ES-I3 (cell line): ENCODE results near the gene HBP1.
"Not testable (repeated sequence)": the region's sequence is repeated elsewhere in the genome, so short reads cannot be mapped to it uniquely, and the experiment has no call there.

ENCODE experiments used
- H3K36me3 ChIP-seq: 2 replicates; pipeline ENCODE4 v1.6.1; 2013; ENCODE audit warnings: mild to moderate bottlenecking, low read length, control low read depth, moderate library complexity; ENCODE audit not compliant: insufficient read depth
- H3K4me1 ChIP-seq: 2 replicates; pipeline ENCODE4 v1.6.1; 2013; ENCODE audit warnings: mild to moderate bottlenecking, control low read depth, low read length; ENCODE audit not compliant: insufficient read depth
- H3K9ac ChIP-seq: 2 replicates; pipeline ENCODE4 v1.6.1; 2013; ENCODE audit warnings: low read depth, mild to moderate bottlenecking, low read length, moderate library complexity
- H3K9me3 ChIP-seq: 2 replicates; pipeline ENCODE4 v1.6.1; 2013; ENCODE audit warnings: mild to moderate bottlenecking, low read length, moderate library complexity; ENCODE audit not compliant: control insufficient read depth, insufficient read depth

The HBP1 gene, protein sequence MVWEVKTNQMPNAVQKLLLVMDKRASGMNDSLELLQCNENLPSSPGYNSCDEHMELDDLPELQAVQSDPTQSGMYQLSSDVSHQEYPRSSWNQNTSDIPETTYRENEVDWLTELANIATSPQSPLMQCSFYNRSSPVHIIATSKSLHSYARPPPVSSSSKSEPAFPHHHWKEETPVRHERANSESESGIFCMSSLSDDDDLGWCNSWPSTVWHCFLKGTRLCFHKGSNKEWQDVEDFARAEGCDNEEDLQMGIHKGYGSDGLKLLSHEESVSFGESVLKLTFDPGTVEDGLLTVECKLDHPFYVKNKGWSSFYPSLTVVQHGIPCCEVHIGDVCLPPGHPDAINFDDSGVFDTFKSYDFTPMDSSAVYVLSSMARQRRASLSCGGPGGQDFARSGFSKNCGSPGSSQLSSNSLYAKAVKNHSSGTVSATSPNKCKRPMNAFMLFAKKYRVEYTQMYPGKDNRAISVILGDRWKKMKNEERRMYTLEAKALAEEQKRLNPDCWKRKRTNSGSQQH

DNA sequence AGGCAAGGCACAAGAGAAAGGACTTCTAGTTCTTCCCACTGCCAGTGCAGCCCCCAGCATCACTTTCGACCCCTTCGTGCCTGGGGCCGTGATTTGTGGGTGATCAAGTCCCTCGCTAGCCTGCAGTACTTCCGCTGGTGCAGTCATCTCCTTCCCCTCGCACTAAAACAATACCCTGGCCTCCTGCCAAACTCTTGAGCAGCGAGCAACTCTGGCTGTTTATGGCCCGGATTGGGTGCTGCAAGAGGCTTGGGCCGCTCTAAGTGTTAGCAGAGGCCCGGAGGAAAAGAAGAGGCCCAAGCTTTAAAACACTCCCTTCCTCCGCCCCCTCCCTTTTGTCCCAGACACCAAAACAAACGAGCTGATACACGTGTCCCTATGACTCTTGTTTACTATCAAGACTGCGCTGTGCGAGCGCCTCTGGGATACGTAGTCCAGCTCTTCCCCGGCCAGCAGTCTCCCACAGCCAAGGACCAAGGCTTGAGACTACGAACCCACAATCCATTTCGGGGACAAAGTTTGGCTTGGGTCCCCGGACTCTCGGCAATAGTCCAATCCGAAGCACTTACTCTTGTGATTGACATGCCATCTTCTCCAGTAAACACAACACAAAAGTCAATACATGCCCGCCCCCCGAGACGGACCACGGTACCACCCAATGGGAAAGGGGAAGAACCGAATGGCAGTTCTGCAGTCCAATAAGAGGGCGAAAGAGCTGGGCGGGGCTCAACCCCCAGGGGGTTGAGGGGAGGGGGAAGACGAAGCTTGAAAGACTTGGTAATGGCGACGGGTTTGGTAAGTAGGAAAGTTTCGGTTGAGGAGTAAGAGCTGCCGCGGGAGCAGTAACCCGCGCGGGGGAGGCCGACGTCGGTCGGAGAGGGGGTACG lies at the start of gene HBP1:
Gene HBP1, plus strand, starts transcription at position 771 of the 887 bp plus-strand sequence. CDS start 10,891 bp downstream, outside the sequence.
- Histone ChIP-seq H3K4me1 (no peaks in the 10 kb centered on the region), H3K9me3 (no peaks in the 10 kb centered on the region), H3K36me3 (no peaks in the 10 kb centered on the region; the same call in 1 of the 2 replicates), H3K9ac (peak within 1 kb of the TSS; percentile 85)

DNA sequence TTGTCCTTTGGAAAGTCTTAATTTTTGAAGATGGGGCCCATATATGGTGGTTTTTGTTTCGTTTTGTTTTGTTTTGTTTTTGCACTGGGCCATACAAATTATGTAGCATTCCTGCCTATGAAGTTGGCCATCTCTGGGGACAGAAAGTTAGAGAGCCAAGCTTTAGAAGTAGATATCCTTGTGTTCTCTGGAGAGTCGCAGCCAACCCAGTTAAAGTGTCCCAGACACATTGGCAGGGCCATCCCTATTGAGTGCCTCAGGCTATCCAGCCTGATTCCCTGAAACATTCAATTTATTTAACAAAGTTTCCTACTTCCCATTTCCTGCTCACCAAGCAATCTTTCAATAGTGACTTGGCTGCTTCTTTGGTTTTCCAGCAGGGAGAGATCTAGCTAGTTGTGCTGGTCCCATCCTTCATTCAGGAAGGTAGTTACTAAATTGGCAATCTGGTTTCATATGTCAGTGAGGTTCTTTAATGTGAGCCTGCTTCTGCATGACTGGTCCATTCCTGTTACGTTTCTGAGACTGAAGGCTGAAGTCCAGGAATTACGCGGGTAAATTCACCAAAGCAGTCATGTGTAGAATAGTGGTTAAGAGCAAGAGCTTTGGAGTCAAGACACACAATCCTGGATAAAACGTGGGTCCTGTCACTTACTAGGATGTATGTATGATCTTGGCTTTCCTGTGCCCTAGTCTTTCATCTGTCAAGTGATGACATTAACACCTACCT lies 49.3 kb upstream of the HBP1 start:
- no peaks in the 10 kb centered on the region for H3K9me3 ChIP-seq
- H3K9ac ChIP-seq, result no peak overlapping the region
- H3K4me1 ChIP-seq, result peaks cover 9% of the 10 kb centered on the region; the same call in 1 of the 2 replicates
- H3K36me3 ChIP-seq, result no peaks in the 10 kb centered on the region

DNA sequence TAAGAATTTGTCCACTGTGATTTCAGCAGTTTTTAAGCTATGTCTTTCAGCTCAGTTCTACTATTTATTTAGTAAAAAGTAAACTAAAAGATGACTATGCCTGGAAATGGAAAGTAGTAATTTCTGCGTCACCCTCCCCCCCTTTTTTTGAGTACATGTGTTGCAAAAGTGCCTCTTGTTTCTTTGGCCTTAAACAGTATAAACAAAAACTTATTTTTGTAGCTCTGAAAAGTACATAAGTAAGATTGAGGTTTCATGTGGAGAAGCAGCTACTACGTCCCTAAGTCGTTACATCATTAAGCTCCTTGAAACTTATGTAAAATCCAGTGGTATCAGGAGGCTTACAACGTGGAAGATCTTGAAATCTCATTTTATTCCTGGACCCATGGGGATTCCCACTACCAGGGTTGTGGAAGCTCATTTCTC lies 46.3 kb upstream of the HBP1 start:
- Histone ChIP-seq H3K9me3 (no peaks in the 10 kb centered on the region), H3K9ac (no peak overlapping the region), H3K36me3 (no peaks in the 10 kb centered on the region), H3K4me1 (peaks cover 3% of the 10 kb centered on the region; the same call in 1 of the 2 replicates)

DNA sequence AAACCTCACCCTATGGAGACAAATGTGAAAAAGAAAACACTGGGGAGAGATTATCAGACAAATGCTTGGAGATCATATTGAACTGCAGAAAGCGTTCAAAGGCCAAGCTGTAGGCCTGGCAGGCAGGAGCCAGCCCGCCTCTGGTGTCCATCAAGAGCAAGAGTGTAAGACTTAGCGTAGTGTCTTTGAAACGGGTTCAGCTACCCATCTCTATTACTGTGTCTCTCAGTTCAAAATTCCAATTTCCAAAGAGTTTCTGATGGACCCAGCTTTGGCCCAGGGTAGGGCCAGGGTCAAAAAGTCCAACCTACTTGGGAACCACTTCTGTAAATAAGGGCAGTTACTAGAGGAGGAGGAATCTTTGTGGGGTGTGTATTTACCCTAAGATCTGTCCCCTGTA lies 45.4 kb upstream of the HBP1 start:
- Histone ChIP-seq H3K9me3 (no peaks in the 10 kb centered on the region), H3K9ac (no peak overlapping the region), H3K36me3 (no peaks in the 10 kb centered on the region), H3K4me1 (peaks cover 3% of the 10 kb centered on the region; the same call in 1 of the 2 replicates)

DNA sequence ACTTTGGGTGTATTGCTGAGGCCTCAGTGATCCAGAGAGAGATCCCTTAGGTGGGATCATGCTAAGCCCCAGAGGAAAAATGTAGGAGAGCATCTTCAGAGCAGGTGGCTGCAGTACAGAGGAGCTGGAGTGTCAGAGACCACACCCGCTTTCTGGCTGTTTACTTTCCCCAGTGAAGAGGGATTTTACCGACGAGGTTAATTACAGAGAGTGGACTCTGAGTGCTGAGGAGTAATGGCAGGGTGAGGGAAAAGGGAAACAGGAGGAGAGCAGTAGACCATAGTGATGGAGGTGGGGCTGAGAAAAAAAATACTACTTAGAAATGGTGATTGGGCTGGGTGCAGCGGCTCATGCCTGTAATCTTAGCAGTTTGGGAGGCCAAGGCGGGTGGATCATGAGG lies 43.3 kb upstream of the HBP1 start:
- Histone ChIP-seq H3K9me3 (no peaks in the 10 kb centered on the region), H3K4me1 (no peaks in the 10 kb centered on the region), H3K36me3 (no peaks in the 10 kb centered on the region), H3K9ac (no peak overlapping the region)

DNA sequence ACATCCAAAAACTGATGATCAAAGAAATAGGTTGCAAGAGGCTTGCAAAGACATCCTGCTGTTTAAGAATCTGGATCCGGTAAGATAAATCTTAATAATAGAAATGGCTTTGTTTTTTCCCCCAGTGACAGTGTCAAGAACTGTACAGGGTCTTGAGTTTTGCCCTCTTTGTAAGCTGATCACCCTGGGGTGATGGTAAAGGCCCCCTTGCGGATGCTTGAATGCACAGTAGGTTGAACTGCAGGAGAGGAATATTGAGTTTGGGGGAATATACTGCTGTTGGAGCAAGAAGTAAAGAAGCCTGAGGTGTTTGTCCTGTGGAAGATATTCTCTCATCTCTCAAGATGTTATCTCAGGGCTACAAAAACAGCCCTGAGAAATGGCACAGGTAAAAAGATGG lies 40.6 kb upstream of the HBP1 start:
- Histone ChIP-seq H3K36me3 (no peaks in the 10 kb centered on the region), H3K9me3 (no peaks in the 10 kb centered on the region), H3K4me1 (peaks cover 7% of the 10 kb centered on the region; the same call in 1 of the 2 replicates), H3K9ac (no peak overlapping the region)

DNA sequence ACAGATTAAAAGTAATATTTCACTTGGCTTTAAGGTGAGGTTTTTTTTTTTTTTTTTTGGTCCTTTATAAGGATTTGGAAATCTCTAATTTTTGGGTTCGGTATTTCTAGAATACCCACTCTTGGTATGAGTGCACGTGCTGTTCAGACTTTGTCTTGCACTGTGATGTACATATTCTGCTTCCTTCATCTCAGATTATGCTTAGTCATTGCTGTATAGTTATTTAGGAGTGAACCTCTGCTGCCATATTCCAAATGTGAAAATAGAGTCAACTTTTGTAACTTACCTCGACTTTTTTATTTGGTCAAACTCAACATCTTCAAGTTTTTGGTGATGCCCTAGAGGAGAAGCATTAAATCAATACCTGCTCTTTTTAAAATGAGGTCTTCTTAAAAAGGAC lies 40.1 kb upstream of the HBP1 start:
- no peak overlapping the region for H3K9ac ChIP-seq
- no peaks in the 10 kb centered on the region for H3K9me3 ChIP-seq
- peaks cover 7% of the 10 kb centered on the region; the same call in 1 of the 2 replicates for H3K4me1 ChIP-seq
- H3K36me3 ChIP-seq, result no peaks in the 10 kb centered on the region

DNA sequence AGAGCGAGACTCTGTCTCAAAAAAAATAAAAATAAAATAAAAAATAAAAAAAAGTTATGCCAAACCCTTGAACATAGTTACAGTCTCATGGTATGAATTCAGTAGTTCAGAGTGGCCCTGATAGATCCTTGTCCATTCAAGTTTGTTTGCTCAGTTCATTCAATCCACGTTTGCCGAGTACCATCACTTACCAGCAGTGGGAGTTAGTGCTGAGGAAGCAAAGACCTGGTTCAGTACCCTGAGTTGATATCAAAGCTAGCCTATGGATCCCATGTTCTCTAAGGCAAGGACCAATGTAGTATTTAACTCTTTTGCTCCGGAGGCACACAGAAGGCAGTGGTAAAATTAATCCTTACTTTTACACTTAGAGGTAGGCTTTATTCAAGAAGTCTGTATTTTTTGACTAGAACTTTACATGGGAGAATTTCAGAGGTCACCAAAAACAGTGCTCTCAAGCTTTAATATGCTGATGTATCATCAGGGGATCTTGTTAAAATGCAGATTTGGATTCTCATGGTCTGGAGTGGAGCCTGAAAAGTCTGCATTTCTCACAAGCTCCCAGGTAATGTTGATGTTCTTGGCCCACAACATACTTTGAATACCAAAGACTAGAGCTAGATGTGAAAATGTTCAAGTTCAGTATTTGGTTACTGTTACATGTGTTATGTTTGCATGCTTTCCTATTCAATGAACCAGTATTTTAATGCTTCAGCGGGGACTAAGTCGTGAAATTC lies 38.1 kb upstream of the HBP1 start:
- Histone ChIP-seq H3K36me3 (no peaks in the 10 kb centered on the region), H3K4me1 (peaks cover 7% of the 10 kb centered on the region; the same call in 1 of the 2 replicates), H3K9ac (no peak overlapping the region), H3K9me3 (no peaks in the 10 kb centered on the region)

DNA sequence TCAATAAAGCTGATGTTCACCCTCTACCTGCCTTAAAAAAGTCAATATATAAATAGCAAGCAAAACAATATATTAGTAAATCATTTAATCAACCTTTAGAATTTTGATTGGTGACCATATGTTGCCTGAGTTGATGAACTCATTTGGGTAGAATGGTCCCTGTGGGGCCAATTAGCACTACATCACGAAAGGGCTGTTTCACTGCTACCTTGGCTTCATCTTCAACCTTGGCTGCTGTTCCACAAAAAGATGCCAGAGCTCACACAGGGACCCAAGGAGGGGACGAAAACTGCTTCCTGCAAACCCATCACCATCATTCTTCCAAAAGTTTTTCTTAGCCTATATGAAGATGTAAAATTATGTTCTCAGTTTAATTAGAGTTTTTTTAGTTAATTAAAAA lies 35.4 kb upstream of the HBP1 start:
- Histone ChIP-seq H3K4me1 (peaks cover 7% of the 10 kb centered on the region; the same call in 1 of the 2 replicates), H3K9ac (no peak overlapping the region), H3K36me3 (no peaks in the 10 kb centered on the region), H3K9me3 (no peaks in the 10 kb centered on the region)

DNA sequence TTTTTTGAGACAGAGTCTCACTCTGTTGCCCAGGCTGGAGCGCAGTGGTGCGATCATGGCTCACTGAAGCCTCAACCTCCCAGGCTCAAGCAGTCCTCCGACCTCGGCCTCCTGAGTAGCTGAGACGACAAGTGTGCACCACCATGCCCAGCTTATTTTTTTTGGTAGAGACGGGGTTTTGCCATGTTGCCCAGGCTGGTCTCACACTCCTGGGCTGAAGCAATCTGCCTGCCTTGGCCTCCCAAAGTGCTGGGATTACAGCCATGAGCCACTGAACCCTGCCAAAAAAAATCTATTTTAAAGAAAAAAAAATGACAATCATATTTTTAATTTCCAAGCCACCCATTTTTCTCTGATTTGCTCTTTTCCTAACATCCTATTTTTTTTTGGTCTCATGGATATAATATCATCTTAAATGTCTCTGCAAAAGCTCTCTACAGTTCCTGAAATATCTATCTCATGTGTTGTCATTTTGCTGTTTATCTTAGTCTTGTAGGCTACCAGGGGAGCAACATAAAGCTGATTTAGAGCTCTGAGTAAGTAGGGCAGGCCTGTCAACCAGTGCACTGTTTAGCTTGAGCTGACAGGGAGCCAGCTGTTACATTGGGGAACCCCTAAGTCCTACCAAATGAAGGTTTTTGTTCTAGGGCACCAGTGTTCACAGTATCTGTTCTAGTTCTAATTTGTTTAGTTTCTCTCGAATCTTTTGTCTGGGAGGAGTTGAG lies 29.9 kb upstream of the HBP1 start:
- Histone ChIP-seq H3K9me3 (no peaks in the 10 kb centered on the region), H3K9ac (no peak overlapping the region), H3K36me3 (no peaks in the 10 kb centered on the region)

DNA sequence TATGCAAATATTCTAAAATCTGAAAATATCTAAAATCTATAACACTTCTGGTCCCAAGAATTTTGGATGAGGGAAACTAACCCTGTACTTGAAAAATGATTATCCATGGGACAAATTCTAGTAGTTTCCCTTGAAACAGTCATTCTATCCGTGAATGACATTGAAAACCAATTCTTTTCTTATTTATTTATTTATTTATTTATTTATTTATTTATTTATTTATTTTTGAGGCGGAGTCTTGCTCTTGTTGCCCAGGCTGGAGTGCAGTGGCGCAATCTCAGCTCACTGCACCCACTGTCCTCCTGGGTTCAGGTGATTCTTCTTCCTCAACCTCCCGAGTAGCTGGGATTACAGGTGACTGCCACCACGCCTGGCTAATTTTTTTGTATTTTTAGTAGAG lies 24.9 kb upstream of the HBP1 start:
- not testable (repeated sequence) for H3K36me3 ChIP-seq, H3K9me3 ChIP-seq, H3K4me1 ChIP-seq

More for the DNA sequence above, 29.9 kb upstream of the HBP1 start:
- H3K4me1 ChIP-seq, result no peaks in the 10 kb centered on the region

DNA sequence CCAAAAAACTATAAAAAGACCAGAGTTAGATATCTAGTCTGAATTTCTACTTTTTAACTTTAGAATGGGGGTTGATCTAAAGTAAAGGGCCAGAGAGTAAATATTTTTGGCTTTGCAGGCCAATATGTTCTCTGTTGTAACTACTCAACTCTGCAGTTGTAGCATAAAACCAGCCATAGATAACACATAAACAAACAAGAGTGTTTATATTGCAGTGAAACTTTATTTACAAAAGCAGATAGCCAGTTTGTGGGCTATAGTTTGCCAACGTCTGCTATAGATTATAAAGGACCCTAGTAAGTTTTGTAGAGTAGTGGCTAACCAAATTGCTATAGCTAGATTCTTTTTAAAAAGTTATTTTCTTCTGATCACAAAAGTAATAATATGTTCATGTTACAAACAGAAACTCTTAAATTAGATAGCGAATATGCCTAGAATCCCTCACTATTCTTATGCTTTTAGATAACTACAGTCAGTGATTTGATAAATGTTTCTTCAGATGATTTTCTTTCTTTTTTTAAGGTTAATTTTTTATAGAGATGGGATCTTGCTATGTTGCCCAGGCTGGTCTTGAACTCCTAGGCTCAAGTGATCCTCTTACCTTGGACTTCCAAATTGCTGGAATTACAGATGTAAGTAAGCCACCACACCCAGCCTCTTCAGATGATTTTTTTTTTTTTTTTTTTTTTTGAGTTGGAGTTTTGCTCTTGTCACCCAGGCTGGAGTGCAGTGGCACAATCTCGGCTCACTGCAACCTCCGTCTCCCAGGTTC lies 23.6 kb upstream of the HBP1 start:
- Histone ChIP-seq H3K9me3 (no peaks in the 10 kb centered on the region), H3K9ac (no peak overlapping the region), H3K36me3 (no peaks in the 10 kb centered on the region), H3K4me1 (peaks cover 3% of the 10 kb centered on the region)

More for the DNA sequence above, 24.9 kb upstream of the HBP1 start:
- not testable (repeated sequence) for H3K9ac ChIP-seq
